Hepatocyte (in vitro differentiated cells): ENCODE data around the gene SYCP2L. TPM values are rescaled to one million over a fixed set of nuclear protein-coding genes. Genes with fewer than 3 reads are reported as not detected.

ENCODE experiments used
- DNase-seq: peaks from one replicate; pipeline ENCODE4 v3.0.0-alpha.2; 2016; ENCODE audit warnings: low spot score
- H2AFZ ChIP-seq: fragments of 200-600 bp; sonication (generic); 2 replicates; pipeline ENCODE4 v1.6.0; 2016; ENCODE audit warnings: antibody characterized with exemption, mild to moderate bottlenecking
- H3K27ac ChIP-seq: fragments of 200-600 bp; sonication (generic); 2 replicates; pipeline ENCODE4 v1.5.1; 2016; ENCODE audit warnings: mild to moderate bottlenecking
- H3K27me3 ChIP-seq: fragments of 200-600 bp; sonication (generic); 2 replicates; pipeline ENCODE4 v1.6.1; 2016
- H3K36me3 ChIP-seq: fragments of 200-600 bp; sonication (generic); replicated peaks from 2 replicates; pipeline ENCODE4 v1.5.1; 2016; ENCODE audit warnings: low read depth; ENCODE audit not compliant: insufficient read depth
- H3K4me1 ChIP-seq: fragments of 200-600 bp; sonication (generic); 2 replicates; pipeline ENCODE4 v1.5.1; 2016; ENCODE audit warnings: mild to moderate bottlenecking, moderate library complexity; ENCODE audit not compliant: insufficient read depth
- H3K4me2 ChIP-seq: fragments of 200-600 bp; sonication (generic); 2 replicates; pipeline ENCODE4 v1.6.0; 2016
- H3K4me3 ChIP-seq: fragments of 200-600 bp; sonication (generic); 2 replicates; pipeline ENCODE4 v1.5.1; 2016; ENCODE audit warnings: mild to moderate bottlenecking
- H3K79me2 ChIP-seq: fragments of 200-600 bp; sonication (generic); 2 replicates; pipeline ENCODE4 v1.6.0; 2017; ENCODE audit warnings: mild to moderate bottlenecking
- H3K9me2 ChIP-seq: fragments of 200-600 bp; sonication (generic); replicated peaks from 2 replicates; pipeline ENCODE4 v1.6.0; 2017; ENCODE audit warnings: mild to moderate bottlenecking; ENCODE audit not compliant: insufficient read depth
- H3K9me3 ChIP-seq: fragments of 200-600 bp; sonication (generic); 2 replicates; pipeline ENCODE4 v1.5.1; 2016; ENCODE audit warnings: low read depth, mild to moderate bottlenecking
- H4K20me1 ChIP-seq: fragments of 200-600 bp; sonication (generic); 2 replicates; pipeline ENCODE4 v1.6.0; 2016; ENCODE audit warnings: mild to moderate bottlenecking; ENCODE audit not compliant: insufficient read depth, poor library complexity, severe bottlenecking
- CTCF ChIP-seq: fragments of 200-600 bp; sonication (generic); IDR thresholded peaks from 2 replicates; pipeline ENCODE4 v1.5.1; 2016; ENCODE audit warnings: antibody characterized with exemption, mild to moderate bottlenecking; ENCODE audit not compliant: poor library complexity
- EZH2 ChIP-seq: fragments of 200-600 bp; sonication (generic); IDR thresholded peaks from 2 replicates; pipeline ENCODE4 v1.6.1; 2016; ENCODE audit warnings: antibody characterized with exemption, mild to moderate bottlenecking, borderline replicate concordance
- EZH2phosphoT487 ChIP-seq: fragments of 200-600 bp; sonication (generic); IDR thresholded peaks from one replicate; pipeline ENCODE4 v1.6.1; 2018; ENCODE audit warnings: antibody characterized with exemption, mild to moderate bottlenecking, low read depth, moderate library complexity; ENCODE audit not compliant: unreplicated experiment, severe bottlenecking
- WGBS: methylation state at CpG from one replicate; pipeline ENCODE4 v1.1.6; 2016; ENCODE audit warnings: low lambda C conversion rate; ENCODE audit errors: missing lambda C conversion rate; 5-methylcytosine and 5-hydroxymethylcytosine counted together
- polyA plus RNA-seq: library from polyadenylated mRNA; unstranded; fragments of >200 nt; fragmentation: Nextera tagmentation; extraction: Ambion mirVana; gene quantifications from 2 replicates; pipeline ENCODE4 v1.2.1, GENCODE V29; 2016
- total RNA-seq: library from RNA; depleted of rRNA; stranded (reverse); fragments of >200 nt; gene quantifications from 2 replicates; pipeline ENCODE4 v1.2.3, GENCODE V29; 2014

Gene SYCP2L
- total RNA-seq (1.00 and 1.1 TPM in 2 replicates), polyA plus RNA-seq (0.37 and 1.3 TPM in 2 replicates)

GRCh38 chr6:10886691-10887502 is at the start of gene SYCP2L:
SYCP2L (plus strand) TSS chr6:10887052; CDS start chr6:10887127, 75 bp downstream.
- H2AFZ ChIP-seq: peak within 1 kb of the TSS; percentile 60
- H3K27me3 ChIP-seq: peaks cover 45% of the 10 kb centered on the region
- H3K9me2 ChIP-seq: no peaks in the 10 kb centered on the region
- TF ChIP-seq CTCF (peak; percentile 63), EZH2phosphoT487 (no peak), EZH2 (peak; percentile 40)
- peak; percentile 77 for DNase-seq
- 2% methylated on average over 51 of the region's 58 CpGs for WGBS
- H3K4me1 ChIP-seq: peaks cover 2% of the 10 kb centered on the region
- peak within 1 kb of the TSS; percentile 69 for H3K4me3 ChIP-seq
- H3K9me3 ChIP-seq: no peaks in the 10 kb centered on the region
- no peaks in the 10 kb centered on the region for H4K20me1 ChIP-seq
- H3K4me2 ChIP-seq: peak within 1 kb of the TSS; percentile 89
- H3K27ac ChIP-seq: peak within 1 kb of the TSS; percentile 19
- H3K79me2 ChIP-seq: no peaks in the 10 kb centered on the region
- no peaks in the 10 kb centered on the region for H3K36me3 ChIP-seq

GRCh38 chr6:10837622-10837994 is 49.2 kb upstream of the SYCP2L start:
- no peaks in the 10 kb centered on the region for H3K36me3 ChIP-seq
- peak; percentile 21 for DNase-seq
- peaks cover 25% of the 10 kb centered on the region for H3K27me3 ChIP-seq
- peak overlapping the region; percentile 99 for H3K4me2 ChIP-seq
- H2AFZ ChIP-seq: peak overlapping the region; percentile 77
- no peaks in the 10 kb centered on the region for H3K9me3 ChIP-seq
- H3K4me1 ChIP-seq: peaks cover 3% of the 10 kb centered on the region
- peak overlapping the region; percentile 59 for H3K4me3 ChIP-seq
- 3% methylated on average over 22 of the region's 22 CpGs for WGBS
- no peaks in the 10 kb centered on the region for H3K9me2 ChIP-seq
- TF ChIP-seq EZH2: no peak
- no peaks in the 10 kb centered on the region for H4K20me1 ChIP-seq
- no peaks in the 10 kb centered on the region for H3K79me2 ChIP-seq
- no peak overlapping the region for H3K27ac ChIP-seq

- H3K27me3 ChIP-seq: peaks cover 25% of the 10 kb centered on the region
- no peaks in the 10 kb centered on the region for H4K20me1 ChIP-seq
- no peaks in the 10 kb centered on the region for H3K9me2 ChIP-seq
- H3K4me2 ChIP-seq: peak within 1 kb of the TSS; percentile 99
- peak within 1 kb of the TSS; percentile 41 for H3K27ac ChIP-seq
- H3K4me1 ChIP-seq: peaks cover 3% of the 10 kb centered on the region
- H3K4me3 ChIP-seq: peak within 1 kb of the TSS; percentile 59
- peak within 1 kb of the TSS; percentile 77 for H2AFZ ChIP-seq
- H3K36me3 ChIP-seq: no peaks in the 10 kb centered on the region
- no peak for TF ChIP-seq EZH2
- peak; percentile 96 for DNase-seq
- WGBS: under 1% methylated on average over 45 of the region's 53 CpGs
- no peaks in the 10 kb centered on the region for H3K9me3 ChIP-seq
- no peaks in the 10 kb centered on the region for H3K79me2 ChIP-seq
Observed at GRCh38 chr6:10837995-10838793, 48.7 kb upstream of the SYCP2L start, which contains the start of gene MAK. MAK (minus strand) TSS chr6:10838539; CDS start chr6:10830648, 7,891 bp downstream.

- peak overlapping the region; percentile 59 for H3K4me3 ChIP-seq
- H4K20me1 ChIP-seq: no peaks in the 10 kb centered on the region
- WGBS: 72% methylated on average over 8 of the region's 8 CpGs
- no peak overlapping the region for H3K27ac ChIP-seq
- H3K79me2 ChIP-seq: no peaks in the 10 kb centered on the region
- no peaks in the 10 kb centered on the region for H3K36me3 ChIP-seq
- H3K9me2 ChIP-seq: no peaks in the 10 kb centered on the region
- peak overlapping the region; percentile 77 for H2AFZ ChIP-seq
- H3K27me3 ChIP-seq: peaks cover 25% of the 10 kb centered on the region
- peaks cover 3% of the 10 kb centered on the region for H3K4me1 ChIP-seq
- H3K9me3 ChIP-seq: no peaks in the 10 kb centered on the region
- TF ChIP-seq EZH2 (no peak), CTCF (no peak), EZH2phosphoT487 (no peak)
- no peak for DNase-seq
- peak overlapping the region; percentile 99 for H3K4me2 ChIP-seq
Observed at GRCh38 chr6:10838794-10839333, 48.0 kb upstream of the SYCP2L start.
